ENCODE measurements around the gene CYP51A1. TPM values are rescaled to one million over a fixed set of nuclear protein-coding genes. Genes with fewer than 3 reads are reported as not detected.

The CYP51A1 gene
- total RNA-seq, 1 donor from 2014 or later, result 196 TPM

DNA sequence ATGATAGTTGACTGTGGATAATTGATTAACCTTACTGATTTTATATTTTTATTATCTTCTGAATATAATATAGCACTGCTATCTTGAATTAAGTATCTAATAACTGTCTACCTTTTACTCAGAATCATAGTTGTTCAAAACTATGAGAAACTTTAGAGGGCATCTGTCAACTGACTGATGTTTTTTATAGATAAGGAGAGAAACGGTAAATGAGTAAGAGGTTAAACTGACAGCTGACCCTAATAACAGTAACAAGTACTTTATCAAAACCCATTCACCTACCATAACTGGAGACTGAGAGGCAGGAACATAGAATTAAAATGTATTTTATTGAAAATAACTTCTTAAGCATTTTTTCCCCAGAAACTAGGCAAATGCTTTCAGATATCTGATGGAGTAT is 62.2 kb downstream of the CYP51A1 start:
- TF ChIP-seq, protein P1, sequence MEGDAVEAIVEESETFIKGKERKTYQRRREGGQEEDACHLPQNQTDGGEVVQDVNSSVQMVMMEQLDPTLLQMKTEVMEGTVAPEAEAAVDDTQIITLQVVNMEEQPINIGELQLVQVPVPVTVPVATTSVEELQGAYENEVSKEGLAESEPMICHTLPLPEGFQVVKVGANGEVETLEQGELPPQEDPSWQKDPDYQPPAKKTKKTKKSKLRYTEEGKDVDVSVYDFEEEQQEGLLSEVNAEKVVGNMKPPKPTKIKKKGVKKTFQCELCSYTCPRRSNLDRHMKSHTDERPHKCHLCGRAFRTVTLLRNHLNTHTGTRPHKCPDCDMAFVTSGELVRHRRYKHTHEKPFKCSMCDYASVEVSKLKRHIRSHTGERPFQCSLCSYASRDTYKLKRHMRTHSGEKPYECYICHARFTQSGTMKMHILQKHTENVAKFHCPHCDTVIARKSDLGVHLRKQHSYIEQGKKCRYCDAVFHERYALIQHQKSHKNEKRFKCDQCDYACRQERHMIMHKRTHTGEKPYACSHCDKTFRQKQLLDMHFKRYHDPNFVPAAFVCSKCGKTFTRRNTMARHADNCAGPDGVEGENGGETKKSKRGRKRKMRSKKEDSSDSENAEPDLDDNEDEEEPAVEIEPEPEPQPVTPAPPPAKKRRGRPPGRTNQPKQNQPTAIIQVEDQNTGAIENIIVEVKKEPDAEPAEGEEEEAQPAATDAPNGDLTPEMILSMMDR (conservative IDR thresholded peaks at IDR 0.05), result no peak
- H3K4me3 Mint-ChIP-seq, result no peak overlapping the region
- H3K27ac Mint-ChIP-seq (ENCODE audit: unreplicated experiment), result no peak overlapping the region
- H3K27me3 Mint-ChIP-seq (ENCODE audit: low read depth), result no peaks in the 10 kb centered on the region
- no peaks in the 10 kb centered on the region for H3K4me1 Mint-ChIP-seq
- no peaks in the 10 kb centered on the region for H3K9me3 Mint-ChIP-seq
- H3K36me3 Mint-ChIP-seq (ENCODE audit: low read depth), result peaks cover 10% of the 10 kb centered on the region
- no peak for DNase-seq (ENCODE audit: low read depth, low spot score)

GRCh38 chr7:92071032-92071431 is 63.2 kb downstream of the CYP51A1 start:
- TF ChIP-seq, protein P1 (conservative IDR thresholded peaks at IDR 0.05), result no peak
- Mint-ChIP-seq H3K27ac (ENCODE audit: unreplicated experiment) (no peak overlapping the region), H3K4me3 (no peak overlapping the region), H3K36me3 (ENCODE audit: low read depth) (peaks cover 10% of the 10 kb centered on the region), H3K27me3 (ENCODE audit: low read depth) (no peaks in the 10 kb centered on the region), H3K4me1 (no peaks in the 10 kb centered on the region), H3K9me3 (no peaks in the 10 kb centered on the region)
- no peak for DNase-seq (ENCODE audit: low read depth, low spot score)

DNA sequence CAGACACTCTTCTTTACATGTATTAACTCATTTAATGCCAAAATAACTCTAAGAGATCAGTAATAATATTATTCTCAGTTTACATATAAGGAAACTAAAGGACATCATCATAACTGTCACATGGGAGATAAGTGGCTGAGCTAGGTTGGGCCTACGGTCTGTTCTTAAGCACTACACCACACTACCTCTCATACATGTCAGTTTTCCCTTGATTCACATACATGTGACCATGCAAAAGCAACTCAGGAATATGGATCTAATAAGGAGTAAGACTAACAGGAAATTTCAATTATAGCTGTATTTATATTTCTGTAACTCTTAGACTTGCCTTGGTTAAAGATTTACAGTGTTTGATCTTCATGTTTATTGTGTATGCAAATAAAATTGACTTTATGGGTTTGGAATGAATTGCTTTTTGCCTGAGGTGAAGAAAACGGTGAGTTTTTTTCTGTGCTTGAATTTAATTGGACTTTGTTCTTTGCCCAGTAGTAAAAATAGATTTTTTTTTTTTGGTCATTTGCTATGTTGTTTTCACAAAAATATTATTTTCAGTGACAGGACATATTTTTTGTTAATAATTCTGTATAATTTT is 69.7 kb downstream of the CYP51A1 start:
- Mint-ChIP-seq H3K27ac (ENCODE audit: unreplicated experiment) (no peak overlapping the region), H3K4me1 (no peaks in the 10 kb centered on the region), H3K36me3 (ENCODE audit: low read depth) (peaks cover 4% of the 10 kb centered on the region), H3K9me3 (no peaks in the 10 kb centered on the region), H3K27me3 (ENCODE audit: low read depth) (no peaks in the 10 kb centered on the region), H3K4me3 (no peak overlapping the region)
- DNase-seq (ENCODE audit: low read depth, low spot score), result no peak
- TF ChIP-seq, protein P1 (conservative IDR thresholded peaks at IDR 0.05), result no peak

Other genes with a start within 250 kb of the CYP51A1 start
- gene AKAP9, start 193.6 kb downstream of the CYP51A1 start, total RNA-seq, result 32.0 and 35.8 TPM in 2 replicates
- gene LRRD1, start 44.7 kb upstream of the CYP51A1 start, total RNA-seq, result 0.57 and 0.58 TPM in 2 replicates
- 48.0 and 49.4 TPM in 2 replicates for gene KRIT1, start 111.4 kb upstream of the CYP51A1 start, total RNA-seq
- 36.9 and 41.9 TPM in 2 replicates for gene ANKIB1, start 111.5 kb upstream of the CYP51A1 start, total RNA-seq

Data from neural crest cell (in vitro differentiated cells).